ENCODE data around the gene ATP11C.
"Not testable (repeated sequence)": the region's sequence is repeated elsewhere in the genome, so short reads cannot be mapped to it uniquely, and the experiment has no call there.

The ATP11C gene

GRCh38 chrX:139924069-139924695 is 8.7 kb downstream of the ATP11C start:
- no peak for DNase-seq

- not testable (repeated sequence) for DNase-seq
Measured at GRCh38 chrX:139921142-139921541, 11.7 kb downstream of the ATP11C start.

- no peak for DNase-seq
Measured at GRCh38 chrX:139920316-139920715, 12.5 kb downstream of the ATP11C start.

GRCh38 chrX:139914421-139914820 is 18.4 kb downstream of the ATP11C start:
- no peak for DNase-seq

- DNase-seq = peak; percentile 56
Measured at GRCh38 chrX:139909712-139910111, 23.1 kb downstream of the ATP11C start.

GRCh38 chrX:139907078-139907477 is 25.8 kb downstream of the ATP11C start:
- DNase-seq = no peak

- no peak for DNase-seq
Measured at GRCh38 chrX:139905743-139906142, 27.1 kb downstream of the ATP11C start.

GRCh38 chrX:139905051-139905450 is 27.8 kb downstream of the ATP11C start:
- DNase-seq = no peak

- no peak for DNase-seq
Measured at GRCh38 chrX:139903210-139903609, 29.6 kb downstream of the ATP11C start.

GRCh38 chrX:139902559-139902958 is 30.3 kb downstream of the ATP11C start:
- no peak for DNase-seq

- DNase-seq = no peak
Measured at GRCh38 chrX:139898334-139898733, 34.5 kb downstream of the ATP11C start.

GRCh38 chrX:139892512-139892911 is 40.3 kb downstream of the ATP11C start:
- peak; percentile 29 for DNase-seq

GRCh38 chrX:139890991-139891700 is 41.7 kb downstream of the ATP11C start:
- no peak for DNase-seq

- DNase-seq = no peak
Measured at GRCh38 chrX:139889760-139890159, 43.1 kb downstream of the ATP11C start.

- DNase-seq = no peak
Measured at GRCh38 chrX:139883984-139884383, 48.9 kb downstream of the ATP11C start.

- no peak for DNase-seq
Measured at GRCh38 chrX:139882299-139882698, 50.6 kb downstream of the ATP11C start.

GRCh38 chrX:139881572-139881971 is 51.3 kb downstream of the ATP11C start:
- DNase-seq = peak; percentile 5

GRCh38 chrX:139881130-139881529 is 51.7 kb downstream of the ATP11C start:
- no peak for DNase-seq

GRCh38 chrX:139877710-139878414 is 55.0 kb downstream of the ATP11C start:
- DNase-seq = no peak

- no peak for DNase-seq
Measured at GRCh38 chrX:139875841-139876240, 57.0 kb downstream of the ATP11C start.

- DNase-seq = no peak
Measured at GRCh38 chrX:139869796-139870195, 63.1 kb downstream of the ATP11C start.

- no peak for DNase-seq
Measured at GRCh38 chrX:139864640-139865039, 68.2 kb downstream of the ATP11C start.

GRCh38 chrX:139862208-139862607 is 70.6 kb downstream of the ATP11C start:
- no peak for DNase-seq

GRCh38 chrX:139856826-139857225 is 76.0 kb downstream of the ATP11C start:
- DNase-seq = not testable (repeated sequence)
